Upper lobe of right lung (tissue), 1 donor: ENCODE measurements around the gene C6. TPM values are rescaled to one million over a fixed set of nuclear protein-coding genes. Genes with fewer than 3 reads are reported as not detected.

Source experiments
- ATAC-seq: fragments of 200-7000 bp; cut with Tn5 transposase; one replicate; pipeline ENCODE4 v1.9.1; 2020; ENCODE audit warnings: mild to moderate bottlenecking, moderate library complexity
- DNase-seq: peaks from one replicate; pipeline ENCODE4 v3.0.0-alpha.2; 2020
- H3K27ac ChIP-seq: fragments of 200-600 bp; one replicate; pipeline ENCODE4 v1.8.0; 2022
- H3K27me3 ChIP-seq: fragments of 200-600 bp; one replicate; pipeline ENCODE4 v1.8.0; 2022; ENCODE audit warnings: mild to moderate bottlenecking
- H3K36me3 ChIP-seq: fragments of 200-600 bp; one replicate; pipeline ENCODE4 v1.8.0; 2022
- H3K4me1 ChIP-seq: fragments of 200-600 bp; one replicate; pipeline ENCODE4 v1.8.0; 2022
- H3K4me3 ChIP-seq: fragments of 200-600 bp; one replicate; pipeline ENCODE4 v1.8.0; 2022; ENCODE audit warnings: mild to moderate bottlenecking
- H3K9me3 ChIP-seq: fragments of 200-600 bp; one replicate; pipeline ENCODE4 v1.8.0; 2022
- CTCF ChIP-seq: fragments of 200-600 bp; IDR thresholded peaks from one replicate; pipeline ENCODE4 v1.8.0; 2022; ENCODE audit warnings: antibody characterized with exemption
- intact Hi-C: fragments of 100-400 bp; cut with DNase I; formaldehyde crosslinking; loops from one replicate; pipeline ENCODE4 v1.11.0; 2022
- total RNA-seq: library from RNA; stranded (reverse); fragmentation: NEBNext Ultra II Directional; extraction: Animal tissue kit (Norgen Biotek cat#: 25700); gene quantifications from one replicate; pipeline ENCODE4 v1.2.1, GENCODE V29; 2021
- donor health status: DM: no; HTN: yes; CAD: no; lungs with severe emphysema.

Gene C6
- total RNA-seq, 1 donor from 2014 or later = 0.69 TPM

GRCh38 chr5:41157272-41157894 lies 55.9 kb downstream of the C6 start:
- Histone ChIP-seq H3K9me3 (no peaks in the 10 kb centered on the region), H3K27me3 (no peaks in the 10 kb centered on the region), H3K27ac (no peak overlapping the region), H3K4me1 (no peaks in the 10 kb centered on the region), H3K36me3 (no peaks in the 10 kb centered on the region), H3K4me3 (no peak overlapping the region)
- no peak for TF ChIP-seq CTCF
- no peak for DNase-seq
- ATAC-seq = no peak
- intact Hi-C loops = no loop called here

GRCh38 chr5:41156739-41157138 lies 56.6 kb downstream of the C6 start:
- Histone ChIP-seq H3K4me3 (no peak overlapping the region), H3K4me1 (no peaks in the 10 kb centered on the region), H3K27ac (no peak overlapping the region), H3K9me3 (no peaks in the 10 kb centered on the region), H3K36me3 (no peaks in the 10 kb centered on the region), H3K27me3 (no peaks in the 10 kb centered on the region)
- DNase-seq (no peak), ATAC-seq (no peak)
- no peak for TF ChIP-seq CTCF
- intact Hi-C loops = no loop called here

GRCh38 chr5:41154491-41154890 lies 58.8 kb downstream of the C6 start:
- no peak overlapping the region for H3K27ac ChIP-seq
- no peak for ATAC-seq
- H3K27me3 ChIP-seq = no peaks in the 10 kb centered on the region
- H3K4me3 ChIP-seq = no peak overlapping the region
- DNase-seq = no peak
- intact Hi-C loops = no loop called here
- no peaks in the 10 kb centered on the region for H3K36me3 ChIP-seq
- no peaks in the 10 kb centered on the region for H3K9me3 ChIP-seq
- TF ChIP-seq CTCF = no peak
- H3K4me1 ChIP-seq = no peaks in the 10 kb centered on the region

- Histone ChIP-seq H3K27ac (no peak overlapping the region), H3K9me3 (no peaks in the 10 kb centered on the region), H3K36me3 (no peaks in the 10 kb centered on the region), H3K4me3 (no peak overlapping the region), H3K27me3 (no peaks in the 10 kb centered on the region), H3K4me1 (no peaks in the 10 kb centered on the region)
- no peak for TF ChIP-seq CTCF
- DNase-seq (no peak), ATAC-seq (no peak)
- intact Hi-C loops = no loop called here
Measured at GRCh38 chr5:41151564-41151963, 61.8 kb downstream of the C6 start.

- intact Hi-C loops = no loop called here
- H3K27me3 ChIP-seq = no peaks in the 10 kb centered on the region
- H3K27ac ChIP-seq = no peak overlapping the region
- H3K4me3 ChIP-seq = no peak overlapping the region
- ATAC-seq (no peak), DNase-seq (no peak)
- no peak for TF ChIP-seq CTCF
- no peaks in the 10 kb centered on the region for H3K9me3 ChIP-seq
- H3K4me1 ChIP-seq = no peaks in the 10 kb centered on the region
- no peaks in the 10 kb centered on the region for H3K36me3 ChIP-seq
Measured at GRCh38 chr5:41148448-41148847, 64.9 kb downstream of the C6 start.

- no peaks in the 10 kb centered on the region for H3K4me1 ChIP-seq
- H3K36me3 ChIP-seq = no peaks in the 10 kb centered on the region
- no peak overlapping the region for H3K27ac ChIP-seq
- DNase-seq (no peak), ATAC-seq (no peak)
- H3K27me3 ChIP-seq = no peaks in the 10 kb centered on the region
- intact Hi-C loops = no loop called here
- no peak for TF ChIP-seq CTCF
- H3K4me3 ChIP-seq = no peak overlapping the region
- no peaks in the 10 kb centered on the region for H3K9me3 ChIP-seq
Measured at GRCh38 chr5:41145306-41145705, 68.0 kb downstream of the C6 start.
